ENCODE measurements around the gene CYB561D2. TPM values are rescaled to one million over a fixed set of nuclear protein-coding genes. Genes with fewer than 3 reads are reported as not detected.

Gene CYB561D2
- total RNA-seq, 1 donor from 2014 or later: 42.7 TPM

DNA sequence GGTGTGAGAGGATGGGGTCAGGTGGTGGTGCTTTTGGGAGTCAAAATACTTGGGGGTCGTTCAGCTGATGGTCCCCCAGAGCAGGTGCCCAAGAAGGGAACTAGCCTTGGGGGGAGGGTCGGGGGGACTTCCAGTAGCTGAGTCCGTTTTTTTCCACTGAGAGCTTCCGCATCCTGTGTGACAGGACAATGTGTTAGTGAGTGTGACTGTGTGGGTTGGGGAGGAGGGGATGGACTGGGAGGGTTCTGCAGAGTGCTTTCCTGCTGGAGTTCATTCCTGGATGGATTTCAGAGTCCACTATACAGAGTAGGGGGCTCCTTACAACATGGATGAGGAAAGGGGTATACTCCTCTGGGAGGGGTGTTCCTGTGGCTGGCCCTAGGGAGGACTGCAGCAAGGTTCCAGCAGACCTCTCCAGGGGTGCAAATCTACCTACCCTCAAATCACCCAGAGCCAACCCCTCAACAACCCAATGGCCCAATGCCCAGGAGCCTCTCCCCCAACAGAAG is 27.5 kb upstream of the CYB561D2 start:
- intact Hi-C loops (cut with micrococcal nuclease): no loop called here

DNA sequence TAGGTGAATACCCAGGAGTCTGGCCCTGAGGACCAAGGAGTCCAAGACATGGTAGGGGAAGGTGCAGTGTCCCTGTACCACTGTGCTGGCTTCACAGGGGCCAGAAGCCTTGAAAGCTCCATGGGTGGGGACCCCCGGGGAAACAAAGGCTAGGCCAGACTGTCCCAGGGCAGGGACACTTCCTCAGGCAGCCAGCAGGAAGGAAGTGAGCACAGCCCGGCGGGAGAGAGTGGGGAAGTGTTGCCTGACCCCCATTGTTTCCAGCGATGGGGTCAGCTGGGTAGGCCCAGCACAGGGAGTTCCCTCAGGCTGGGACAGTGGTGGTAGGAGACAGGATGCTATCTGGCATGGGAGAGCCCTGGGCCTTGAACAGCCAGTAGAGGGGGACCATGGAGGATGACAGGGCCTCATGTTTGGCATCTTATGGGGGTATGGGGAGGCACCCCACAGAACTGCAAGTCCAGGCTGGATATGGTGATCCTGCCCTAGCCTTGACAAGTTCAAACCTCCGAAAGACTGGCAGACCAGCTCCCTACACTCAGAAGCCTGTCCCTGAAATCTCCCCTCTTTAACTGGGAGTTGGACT is 27.0 kb upstream of the CYB561D2 start:
- intact Hi-C loops (cut with micrococcal nuclease): loop anchor here (1.0 kb wide), 1 partner anchor 49 kb away; no protein-coding TSS in a partner anchor

DNA sequence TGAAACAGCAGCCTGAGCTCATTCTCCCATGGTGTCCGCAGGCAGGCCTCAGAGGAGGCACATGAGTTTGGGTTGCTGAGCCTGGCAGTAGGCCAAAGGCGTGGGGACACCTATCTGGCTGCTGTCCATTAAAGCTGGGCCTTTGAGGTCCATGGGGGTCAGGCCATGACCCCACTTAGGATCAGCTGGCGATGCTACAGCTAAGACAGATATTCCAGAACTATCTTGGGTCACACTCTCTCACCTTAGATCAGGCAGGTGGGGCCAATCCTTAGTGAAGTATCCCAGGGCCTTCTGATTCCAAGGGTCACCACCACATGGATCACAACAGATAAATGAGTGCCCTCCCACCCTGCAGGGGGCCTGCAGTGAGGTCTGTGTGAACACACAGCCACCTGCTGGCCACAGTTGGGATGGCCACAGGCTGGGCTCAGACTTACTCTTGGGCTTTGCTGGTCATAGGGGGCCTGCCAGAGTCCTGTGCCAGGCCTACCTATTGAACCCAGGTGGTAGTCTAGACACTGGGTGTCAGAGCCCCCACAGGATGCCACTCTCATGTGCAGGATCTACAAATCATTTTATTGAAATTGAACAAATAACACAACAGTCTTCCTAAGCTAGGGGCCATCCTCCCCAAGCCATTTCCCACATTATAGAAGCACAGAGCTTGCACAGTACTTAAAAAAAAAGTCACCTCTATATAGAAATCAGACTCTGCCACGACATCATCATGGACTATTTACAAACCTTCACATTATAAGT is 26.1 kb upstream of the CYB561D2 start:
- intact Hi-C loops (cut with micrococcal nuclease): loop anchor here (1.0 kb wide), 1 partner anchor 50 kb away; no protein-coding TSS in a partner anchor

- intact Hi-C loops (cut with micrococcal nuclease): no loop called here
Measured at GRCh38 chr3:50325113-50325480, 25.6 kb upstream of the CYB561D2 start.

- intact Hi-C loops (cut with micrococcal nuclease): no loop called here
Measured at GRCh38 chr3:50325497-50326181, 25.0 kb upstream of the CYB561D2 start.

GRCh38 chr3:50326182-50326541 is 24.5 kb upstream of the CYB561D2 start:
- intact Hi-C loops (cut with micrococcal nuclease): no loop called here

- intact Hi-C loops (cut with micrococcal nuclease): no loop called here
Measured at GRCh38 chr3:50327129-50327528, 23.5 kb upstream of the CYB561D2 start.

DNA sequence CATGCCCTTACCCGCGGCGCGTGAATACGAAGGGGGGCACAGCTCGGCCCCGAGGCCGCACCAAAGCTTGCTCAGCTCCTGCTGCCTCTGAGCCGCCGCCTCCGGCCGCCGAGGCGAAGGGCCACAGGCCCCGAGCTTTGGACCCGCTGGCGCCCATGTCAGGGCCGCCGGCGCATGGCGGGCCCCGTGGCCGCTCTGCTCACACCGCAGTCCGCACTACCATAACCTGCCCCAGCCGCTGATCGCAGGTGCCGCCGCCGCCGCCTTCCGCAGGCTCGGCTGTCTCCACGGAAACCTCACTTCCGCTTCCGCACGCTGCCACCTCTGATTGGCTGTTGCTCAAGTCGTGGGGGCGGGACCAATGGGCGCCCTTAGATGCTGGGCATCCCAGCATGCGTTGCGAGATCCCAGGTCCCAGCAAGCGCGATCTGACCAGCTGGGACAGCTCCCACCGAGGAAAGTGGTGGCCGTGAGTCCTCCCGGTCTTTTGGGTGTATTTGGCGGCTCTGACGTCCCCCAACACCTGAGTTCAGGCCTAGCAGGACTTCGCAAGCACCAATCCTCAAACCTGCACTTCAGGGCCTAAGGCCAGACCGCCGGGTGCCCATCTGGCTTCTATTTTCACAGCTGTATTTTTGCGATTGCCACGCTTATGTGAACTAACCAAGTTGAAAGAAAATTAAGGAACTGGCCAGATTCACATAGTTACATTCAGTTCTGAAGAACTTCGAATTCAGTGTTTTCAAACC is 22.5 kb upstream of the CYB561D2 start, which contains the start of gene TUSC2:
TSS of gene TUSC2 (minus strand) at position 281 of the 749 bp plus-strand sequence. CDS start at position 157, 124 bp downstream.
- intact Hi-C loops (cut with micrococcal nuclease): loop anchor here (1.0 kb wide), 2 partner anchors 9 to 29 kb away; partner anchors contain the start of genes HYAL3 and NAA80

DNA sequence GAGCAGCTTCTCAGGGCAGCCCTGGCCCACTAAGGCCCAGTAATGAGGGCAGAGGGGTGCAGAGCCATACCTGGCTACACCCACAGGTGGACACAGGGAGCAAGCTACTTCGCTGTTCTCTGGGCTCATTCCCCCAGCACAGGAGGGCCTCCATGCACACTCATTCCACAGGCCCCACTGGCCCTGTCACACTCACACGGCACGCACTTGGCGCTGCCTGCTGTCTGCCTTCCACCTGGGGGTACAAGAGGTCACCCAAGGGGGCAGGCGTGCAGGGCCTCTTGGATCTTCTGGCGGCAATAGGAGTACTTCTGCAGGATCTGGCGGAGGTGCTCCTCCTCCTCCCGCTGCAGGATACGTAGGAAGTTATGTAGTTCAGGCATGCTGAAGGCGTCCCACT is 20.3 kb upstream of the CYB561D2 start:
- intact Hi-C loops (cut with micrococcal nuclease): no loop called here

DNA sequence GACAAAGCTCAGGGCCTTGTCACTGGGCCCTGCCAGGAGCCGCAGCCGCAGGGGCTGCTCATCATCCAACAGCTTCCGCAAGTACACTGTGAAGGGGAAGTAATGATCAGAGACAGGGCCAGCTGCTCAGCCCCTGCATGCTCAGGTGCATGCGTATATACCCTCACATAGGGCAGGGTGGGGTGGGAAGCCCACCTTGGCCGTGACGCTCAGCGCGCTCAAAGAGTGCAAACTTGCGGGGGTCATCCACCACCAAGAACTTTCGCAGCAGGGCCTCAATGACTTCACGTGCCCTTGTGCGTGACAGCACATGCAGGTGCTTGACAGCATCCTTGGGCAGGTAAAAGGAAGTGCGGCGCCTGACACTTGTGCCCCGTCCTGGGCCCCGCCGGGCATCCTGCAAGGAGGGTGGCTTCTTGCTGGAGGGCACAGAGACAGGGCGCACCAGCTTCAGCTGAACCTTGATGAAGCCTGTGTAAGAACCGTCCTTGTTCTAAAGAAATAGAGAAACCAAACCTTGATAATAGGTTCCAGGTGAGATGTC is 19.2 kb upstream of the CYB561D2 start:
- intact Hi-C loops (cut with micrococcal nuclease): no loop called here

DNA sequence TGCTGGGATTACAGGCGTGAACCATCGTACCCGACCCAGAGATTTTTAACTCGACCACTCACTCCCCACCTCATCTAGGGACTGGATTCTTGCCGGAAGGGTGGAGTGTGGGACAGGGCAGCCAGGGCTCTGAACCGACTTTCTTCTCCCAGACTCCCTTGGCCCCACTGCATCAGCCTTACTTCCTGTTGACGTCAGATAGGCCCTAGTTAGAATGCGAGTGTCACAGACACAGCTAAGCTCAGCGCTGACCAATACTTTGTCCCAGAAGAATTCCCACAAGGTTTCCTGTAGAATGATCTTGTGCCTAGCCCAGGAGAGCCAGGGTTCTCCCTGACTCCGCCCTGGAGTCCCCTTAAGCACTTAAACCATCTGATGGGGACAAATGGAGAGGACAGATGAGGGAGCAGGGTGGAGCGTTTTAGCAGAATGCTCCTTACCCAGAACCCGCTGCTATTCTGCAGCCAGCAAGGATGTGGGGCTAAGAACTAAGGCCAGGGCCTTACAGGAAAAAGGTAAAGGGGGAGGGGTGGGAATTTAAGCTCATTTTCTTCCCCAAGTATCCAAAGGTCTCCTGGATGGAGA is 16.8 kb upstream of the CYB561D2 start:
- intact Hi-C loops (cut with micrococcal nuclease): no loop called here

DNA sequence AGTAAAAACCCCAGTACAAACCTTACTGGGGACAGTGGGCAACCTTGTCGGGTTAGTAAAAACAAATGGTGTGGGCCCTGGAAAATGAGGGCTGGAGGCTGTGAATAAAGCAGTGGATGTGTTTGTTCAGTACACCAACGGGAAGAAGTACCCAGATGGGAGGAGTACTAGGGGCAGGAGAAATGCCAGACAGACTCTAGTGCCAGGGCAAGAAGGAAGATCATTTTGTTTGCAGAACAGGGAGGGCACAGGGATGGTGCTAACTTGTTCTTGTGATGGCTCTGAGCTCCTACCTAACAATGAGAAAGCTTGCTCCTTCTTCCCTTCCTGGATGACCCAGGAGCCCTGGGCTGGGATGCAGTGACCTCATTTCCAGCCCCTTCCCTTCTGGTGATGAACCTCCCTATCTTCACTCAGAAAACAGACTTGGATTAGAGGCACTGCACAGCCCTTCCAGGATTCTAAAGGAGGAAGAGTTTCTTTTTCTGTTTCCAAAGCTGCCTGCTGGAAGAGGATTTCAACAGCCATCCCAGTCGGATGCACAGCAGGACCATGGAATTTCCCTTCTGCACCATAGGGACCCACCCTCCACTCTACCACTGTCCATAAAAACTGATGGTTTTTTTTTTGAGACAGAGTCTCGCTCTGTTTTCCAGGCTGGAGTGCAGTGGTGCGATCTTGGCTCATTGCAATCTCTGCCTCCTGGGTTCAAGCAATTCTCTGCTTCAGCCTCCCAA is 16.2 kb upstream of the CYB561D2 start:
- intact Hi-C loops (cut with micrococcal nuclease): loop anchor here (5.0 kb wide), 1 partner anchor 1053 kb away; the partner anchor contains the start of gene MANF

GRCh38 chr3:50336452-50337174 is 14.0 kb upstream of the CYB561D2 start:
- intact Hi-C loops (cut with micrococcal nuclease): loop anchor here (1.0 to 5.0 kb wide), 6 partner anchors 8 to 1051 kb away; partner anchors contain the start of genes HYAL3, MANF, NAA80 and TMEM115

GRCh38 chr3:50337175-50337861 is 13.3 kb upstream of the CYB561D2 start:
- intact Hi-C loops (cut with micrococcal nuclease): loop anchor here (1.0 to 5.0 kb wide), 6 partner anchors 9 to 1050 kb away; partner anchors contain the start of genes HYAL3, MANF, NAA80 and TMEM115

DNA sequence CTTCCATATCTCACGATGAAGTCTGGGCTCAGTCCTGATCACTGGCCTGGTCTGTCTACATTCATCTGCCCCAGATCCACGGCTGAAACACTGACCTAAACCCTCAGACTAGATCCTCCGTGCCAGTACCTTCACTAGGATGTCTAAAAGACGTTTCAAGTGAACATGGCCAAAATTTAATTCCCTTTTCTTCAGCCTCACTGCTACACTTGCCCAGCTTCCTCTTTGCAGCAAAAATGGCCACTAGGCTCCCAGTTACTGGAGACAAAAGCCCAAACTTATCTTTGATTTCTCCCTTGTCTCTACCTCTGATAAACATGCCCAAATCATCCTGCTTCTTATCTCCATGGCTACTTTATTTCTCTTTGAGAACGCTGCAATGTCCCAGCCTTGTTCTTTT is 11.7 kb upstream of the CYB561D2 start:
- intact Hi-C loops (cut with micrococcal nuclease): loop anchor here (1.0 to 5.0 kb wide), 2 partner anchors 11 to 1048 kb away; partner anchors contain the start of genes CYB561D2, MANF and NPRL2

- intact Hi-C loops (cut with micrococcal nuclease): loop anchor here (2.0 to 5.0 kb wide), 3 partner anchors 228 to 1048 kb away; partner anchors contain the start of genes C3orf18, CISH, HEMK1 and MANF
Measured at GRCh38 chr3:50339485-50340146, 11.0 kb upstream of the CYB561D2 start.

- intact Hi-C loops (cut with micrococcal nuclease): loop anchor here (2.0 to 5.0 kb wide), 2 partner anchors 227 to 271 kb away; partner anchors contain the start of genes C3orf18, CISH and HEMK1
Measured at GRCh38 chr3:50340147-50340447, 10.6 kb upstream of the CYB561D2 start.

Measured in T-helper 2 cell treated with Interferon-gamma antibody and Interleukin-4, amounts not matched to agents 100 ng/mL and 5 ng/mL, for 36 hours (primary cell).